KMS-11 (cell line): ENCODE measurements around the gene TTC8.

Experiments used
- H2AFZ ChIP-seq: fragments of 200-600 bp; sonication (generic); 2 replicates; pipeline ENCODE4 v1.6.1; 2016; ENCODE audit warnings: antibody characterized with exemption, mixed run types, low read depth
- H3K27ac ChIP-seq: fragments of 200-600 bp; sonication (generic); 2 replicates; pipeline ENCODE4 v1.6.1; 2016; ENCODE audit warnings: mild to moderate bottlenecking, mixed run types
- H3K27me3 ChIP-seq: fragments of 200-600 bp; sonication (generic); 2 replicates; pipeline ENCODE4 v1.6.1; 2017; ENCODE audit warnings: mild to moderate bottlenecking, low read depth, mixed run types, moderate library complexity; ENCODE audit not compliant: insufficient read depth
- H3K36me3 ChIP-seq: fragments of 200-600 bp; sonication (generic); 2 replicates; pipeline ENCODE4 v1.6.1; 2017; ENCODE audit warnings: mild to moderate bottlenecking, mixed run types; ENCODE audit not compliant: insufficient read depth
- H3K4me1 ChIP-seq: fragments of 200-600 bp; sonication (generic); 2 replicates; pipeline ENCODE4 v1.6.1; 2016; ENCODE audit warnings: mild to moderate bottlenecking, low read depth, mixed run types; ENCODE audit not compliant: poor library complexity, severe bottlenecking
- H3K4me2 ChIP-seq: fragments of 200-600 bp; sonication (generic); 2 replicates; pipeline ENCODE4 v1.7.0; 2016; ENCODE audit warnings: mild to moderate bottlenecking, mixed run types
- H3K4me3 ChIP-seq: fragments of 200-600 bp; sonication (generic); IDR thresholded peaks from 2 replicates; pipeline ENCODE4 v1.6.1; 2017; ENCODE audit warnings: low read depth, low read length, mixed read lengths; ENCODE audit not compliant: insufficient read depth
- H3K79me2 ChIP-seq: fragments of 200-600 bp; sonication (generic); 2 replicates; pipeline ENCODE4 v1.6.1; 2016; ENCODE audit warnings: low read depth, mixed run types; ENCODE audit not compliant: insufficient read depth
- H3K9ac ChIP-seq: fragments of 200-600 bp; sonication (generic); 2 replicates; pipeline ENCODE4 v1.6.1; 2016; ENCODE audit warnings: mild to moderate bottlenecking, mixed run types
- H4K20me1 ChIP-seq: fragments of 200-600 bp; sonication (generic); 2 replicates; pipeline ENCODE4 v1.6.1; 2016; ENCODE audit warnings: mild to moderate bottlenecking, mixed run types; ENCODE audit not compliant: insufficient read depth
- CTCF ChIP-seq: fragments of 200-600 bp; sonication (generic); conservative IDR thresholded peaks from 2 replicates; pipeline ENCODE4 v1.6.1; 2017; ENCODE audit warnings: low read depth, mild to moderate bottlenecking, antibody characterized with exemption, low read length, moderate library complexity, mixed read lengths

The TTC8 gene

GRCh38 chr14:88793259-88793625, 31.2 kb upstream of the TTC8 start:
- Histone ChIP-seq H3K9ac (peak overlapping the region; percentile 41; the same call in 1 of the 2 replicates), H3K79me2 (no peaks in the 10 kb centered on the region), H3K4me1 (peaks cover 16% of the 10 kb centered on the region), H3K4me2 (peak overlapping the region; percentile 48), H4K20me1 (no peaks in the 10 kb centered on the region), H2AFZ (peak overlapping the region; percentile 90), H3K4me3 (no peak overlapping the region), H3K36me3 (no peaks in the 10 kb centered on the region), H3K27ac (peak overlapping the region; percentile 46; the same call in 1 of the 2 replicates), H3K27me3 (no peaks in the 10 kb centered on the region)
- no peak for TF ChIP-seq CTCF

- no peaks in the 10 kb centered on the region for H3K27me3 ChIP-seq
- no peak overlapping the region for H3K4me2 ChIP-seq
Measured at GRCh38 chr14:88798156-88798555, 26.3 kb upstream of the TTC8 start.

GRCh38 chr14:88799522-88799921, 24.9 kb upstream of the TTC8 start:
- H3K4me3 ChIP-seq: no peak overlapping the region
- H3K27ac ChIP-seq: no peak overlapping the region
- H3K79me2 ChIP-seq: no peaks in the 10 kb centered on the region
- H3K4me2 ChIP-seq: no peak overlapping the region
- H4K20me1 ChIP-seq: no peaks in the 10 kb centered on the region
- H3K36me3 ChIP-seq: no peaks in the 10 kb centered on the region
- no peaks in the 10 kb centered on the region for H3K4me1 ChIP-seq
- H3K9ac ChIP-seq: no peak overlapping the region
- H2AFZ ChIP-seq: no peak overlapping the region
- no peaks in the 10 kb centered on the region for H3K27me3 ChIP-seq
- TF ChIP-seq CTCF: no peak

More at GRCh38 chr14:88798156-88798555, 26.3 kb upstream of the TTC8 start:
- Histone ChIP-seq H3K9ac (no peak overlapping the region), H3K27ac (no peak overlapping the region), H3K79me2 (no peaks in the 10 kb centered on the region), H3K4me3 (no peak overlapping the region), H3K4me1 (peaks cover 6% of the 10 kb centered on the region), H4K20me1 (no peaks in the 10 kb centered on the region), H2AFZ (no peak overlapping the region), H3K36me3 (no peaks in the 10 kb centered on the region)
- TF ChIP-seq CTCF: no peak

- no peaks in the 10 kb centered on the region for H3K36me3 ChIP-seq
- H3K4me3 ChIP-seq: no peak overlapping the region
- H3K4me1 ChIP-seq: no peaks in the 10 kb centered on the region
- no peak overlapping the region for H2AFZ ChIP-seq
- H3K4me2 ChIP-seq: no peak overlapping the region
- no peaks in the 10 kb centered on the region for H3K79me2 ChIP-seq
- H3K27ac ChIP-seq: no peak overlapping the region
- H3K9ac ChIP-seq: no peak overlapping the region
- no peaks in the 10 kb centered on the region for H4K20me1 ChIP-seq
- no peak for TF ChIP-seq CTCF
- no peaks in the 10 kb centered on the region for H3K27me3 ChIP-seq
Measured at GRCh38 chr14:88802596-88802995, 21.9 kb upstream of the TTC8 start.
